Measurements from ENCODE around the gene CYSRT1.

CYSRT1 gene

GRCh38 chr9:137195525-137196220 lies 29.3 kb upstream of the CYSRT1 start:
- H3K4me3 Mint-ChIP-seq: no peak overlapping the region
- peaks cover 3% of the 10 kb centered on the region for H3K4me1 Mint-ChIP-seq (ENCODE audit: low read depth)

DNA sequence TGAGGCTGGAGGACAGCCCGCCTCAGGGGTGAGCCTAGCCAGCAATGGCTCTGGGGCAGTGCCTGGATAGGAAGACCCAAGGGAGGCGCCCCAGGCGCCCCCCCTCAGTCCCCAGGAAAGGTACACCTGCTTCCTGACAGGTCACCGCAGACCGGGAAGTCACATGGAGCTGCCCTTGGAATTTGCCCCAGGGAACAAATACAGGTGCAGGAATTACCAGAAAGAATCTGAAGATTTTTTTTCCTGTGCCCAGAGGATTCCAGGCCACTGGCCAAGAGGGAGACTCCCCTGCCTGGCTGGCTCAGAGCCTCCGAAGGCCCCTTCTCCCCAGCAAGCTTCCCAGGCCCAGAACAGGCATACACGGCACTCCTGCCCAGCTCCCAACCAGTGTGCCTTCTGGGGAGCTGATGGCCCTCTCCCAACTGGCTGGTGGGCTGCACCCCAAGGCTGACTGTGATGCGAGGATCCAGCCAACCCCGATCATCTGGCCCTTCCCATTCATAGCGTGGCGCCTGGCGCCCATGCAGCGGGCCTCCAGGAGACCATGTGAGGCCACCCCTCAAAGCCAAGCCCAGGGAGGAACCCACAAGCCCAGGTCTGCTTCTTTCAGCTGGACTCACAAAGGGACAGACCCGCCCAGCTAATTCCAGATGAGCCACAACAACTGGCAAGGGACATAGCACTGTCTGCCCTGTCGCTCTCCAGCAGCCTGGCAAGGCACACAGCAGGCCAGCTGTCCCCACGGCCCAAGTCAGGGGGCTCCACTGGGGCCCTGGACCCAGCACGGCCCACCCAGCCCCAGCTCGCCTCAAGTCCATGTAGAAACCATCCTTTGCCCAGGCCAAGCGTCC lies 26.7 kb upstream of the CYSRT1 start:
- H3K27me3 Mint-ChIP-seq (ENCODE audit: low read depth): no peaks in the 10 kb centered on the region
- H3K4me3 Mint-ChIP-seq: no peak overlapping the region
- no peak overlapping the region for H3K27ac Mint-ChIP-seq
- no peaks in the 10 kb centered on the region for H3K9me3 Mint-ChIP-seq
- peaks cover 4% of the 10 kb centered on the region for H3K36me3 Mint-ChIP-seq (ENCODE audit: low read depth)
- peaks cover 12% of the 10 kb centered on the region for H3K4me1 Mint-ChIP-seq (ENCODE audit: low read depth)
- DNase-seq (ENCODE audit: low spot score): no peak

More at GRCh38 chr9:137195525-137196220, 29.3 kb upstream of the CYSRT1 start:
- Mint-ChIP-seq H3K27me3 (ENCODE audit: low read depth) (no peaks in the 10 kb centered on the region), H3K9me3 (no peaks in the 10 kb centered on the region), H3K27ac (no peak overlapping the region), H3K36me3 (ENCODE audit: low read depth) (peaks cover 8% of the 10 kb centered on the region)
- no peak for DNase-seq (ENCODE audit: low spot score)

- Mint-ChIP-seq H3K36me3 (ENCODE audit: low read depth) (peaks cover 4% of the 10 kb centered on the region), H3K27me3 (ENCODE audit: low read depth) (no peaks in the 10 kb centered on the region), H3K4me3 (no peak overlapping the region), H3K9me3 (no peaks in the 10 kb centered on the region), H3K27ac (no peak overlapping the region), H3K4me1 (ENCODE audit: low read depth) (peaks cover 13% of the 10 kb centered on the region)
- DNase-seq (ENCODE audit: low spot score): no peak
Observed at GRCh38 chr9:137198902-137199283, 26.1 kb upstream of the CYSRT1 start.

- Mint-ChIP-seq H3K36me3 (ENCODE audit: low read depth) (peaks cover 4% of the 10 kb centered on the region), H3K9me3 (no peaks in the 10 kb centered on the region), H3K27me3 (ENCODE audit: low read depth) (no peaks in the 10 kb centered on the region), H3K4me1 (ENCODE audit: low read depth) (peaks cover 18% of the 10 kb centered on the region), H3K4me3 (peak overlapping the region; percentile 83), H3K27ac (peak overlapping the region; percentile 55)
- DNase-seq (ENCODE audit: low spot score): no peak
Observed at GRCh38 chr9:137199411-137200121, 25.4 kb upstream of the CYSRT1 start.

GRCh38 chr9:137200311-137201204 lies 24.4 kb upstream of the CYSRT1 start, which contains the start of gene TPRN:
TPRN (minus strand) TSS chr9:137200741; CDS start chr9:137200711, 30 bp downstream.
- no peaks in the 10 kb centered on the region for H3K9me3 Mint-ChIP-seq
- H3K36me3 Mint-ChIP-seq (ENCODE audit: low read depth): peaks cover 4% of the 10 kb centered on the region
- H3K27me3 Mint-ChIP-seq (ENCODE audit: low read depth): no peaks in the 10 kb centered on the region
- peaks cover 21% of the 10 kb centered on the region for H3K4me1 Mint-ChIP-seq (ENCODE audit: low read depth)
- H3K4me3 Mint-ChIP-seq: peak within 1 kb of the TSS; percentile 83
- H3K27ac Mint-ChIP-seq: peak within 1 kb of the TSS; percentile 72
- peak; percentile 99 for DNase-seq (ENCODE audit: low spot score)

GRCh38 chr9:137201205-137201868 lies 23.6 kb upstream of the CYSRT1 start:
- H3K27me3 Mint-ChIP-seq (ENCODE audit: low read depth): no peaks in the 10 kb centered on the region
- DNase-seq (ENCODE audit: low spot score): no peak
- H3K36me3 Mint-ChIP-seq (ENCODE audit: low read depth): peaks cover 4% of the 10 kb centered on the region
- no peaks in the 10 kb centered on the region for H3K9me3 Mint-ChIP-seq
- peaks cover 21% of the 10 kb centered on the region for H3K4me1 Mint-ChIP-seq (ENCODE audit: low read depth)
- H3K4me3 Mint-ChIP-seq: peak overlapping the region; percentile 82
- peak overlapping the region; percentile 72 for H3K27ac Mint-ChIP-seq

DNA sequence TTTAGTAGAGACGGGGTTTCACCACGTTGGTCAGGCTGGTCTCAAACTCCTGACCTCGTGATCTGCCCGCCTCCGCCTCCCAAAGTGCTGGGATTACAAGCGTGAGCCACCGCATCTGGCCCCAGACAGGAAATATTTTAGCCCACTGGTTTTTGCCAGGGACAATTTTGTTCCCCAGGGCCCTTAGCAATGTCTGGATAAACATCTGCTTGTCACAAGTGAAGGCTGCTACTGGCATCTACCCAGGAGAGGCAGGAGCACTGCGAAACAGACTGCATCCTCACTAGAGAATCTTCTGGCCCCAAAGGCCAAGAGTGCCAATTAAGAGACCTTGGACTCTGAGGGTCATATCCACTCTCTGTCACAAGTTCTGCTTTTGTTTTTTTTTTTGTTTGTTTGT lies 22.0 kb upstream of the CYSRT1 start:
- no peaks in the 10 kb centered on the region for H3K27me3 Mint-ChIP-seq (ENCODE audit: low read depth)
- peaks cover 9% of the 10 kb centered on the region for H3K36me3 Mint-ChIP-seq (ENCODE audit: low read depth)
- peaks cover 31% of the 10 kb centered on the region for H3K4me1 Mint-ChIP-seq (ENCODE audit: low read depth)
- no peak overlapping the region for H3K4me3 Mint-ChIP-seq
- no peaks in the 10 kb centered on the region for H3K9me3 Mint-ChIP-seq
- H3K27ac Mint-ChIP-seq: no peak overlapping the region
- DNase-seq (ENCODE audit: low spot score): no peak

- H3K4me3 Mint-ChIP-seq: peak overlapping the region; percentile 95
- peaks cover 29% of the 10 kb centered on the region for H3K4me1 Mint-ChIP-seq (ENCODE audit: low read depth)
- no peaks in the 10 kb centered on the region for H3K9me3 Mint-ChIP-seq
- H3K36me3 Mint-ChIP-seq (ENCODE audit: low read depth): peaks cover 12% of the 10 kb centered on the region
- no peaks in the 10 kb centered on the region for H3K27me3 Mint-ChIP-seq (ENCODE audit: low read depth)
- DNase-seq (ENCODE audit: low spot score): no peak
- H3K27ac Mint-ChIP-seq: peak overlapping the region; percentile 93
Observed at GRCh38 chr9:137204731-137205125, 20.2 kb upstream of the CYSRT1 start.

GRCh38 chr9:137205126-137206069 lies 19.6 kb upstream of the CYSRT1 start, which contains the start of the genes NDOR1 and TMEM203:
NDOR1 (plus strand) TSS chr9:137205700; CDS start chr9:137205778, 78 bp downstream.
TMEM203 (minus strand) TSS chr9:137205648; CDS start chr9:137205414, 234 bp downstream.
- Mint-ChIP-seq H3K4me1 (ENCODE audit: low read depth) (peaks cover 29% of the 10 kb centered on the region), H3K27ac (peak within 1 kb of the TSS; percentile 93), H3K4me3 (peak within 1 kb of the TSS; percentile 95), H3K9me3 (no peaks in the 10 kb centered on the region), H3K36me3 (ENCODE audit: low read depth) (peaks cover 14% of the 10 kb centered on the region), H3K27me3 (ENCODE audit: low read depth) (no peaks in the 10 kb centered on the region)
- peak; percentile 94 for DNase-seq (ENCODE audit: low spot score)

DNA sequence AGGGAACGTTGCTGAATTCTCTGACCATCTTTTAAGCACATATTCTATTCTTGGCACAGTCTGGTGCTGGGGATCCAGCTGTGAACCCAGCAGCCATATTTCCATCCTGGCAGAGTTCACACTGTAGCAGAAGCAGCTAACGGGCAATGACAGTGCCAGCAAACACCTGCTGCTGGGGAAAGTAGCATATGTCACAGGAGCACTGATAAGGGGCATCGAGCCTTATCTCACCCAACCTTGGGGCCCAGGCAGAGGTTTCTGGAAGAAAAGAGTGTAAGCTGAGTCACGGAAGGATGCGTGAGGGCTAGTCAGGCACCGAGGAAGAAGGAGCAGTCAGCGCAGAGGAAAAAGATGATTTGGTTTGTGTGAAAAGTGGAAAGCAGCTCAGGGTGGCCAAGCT lies 18.4 kb upstream of the CYSRT1 start:
- no peak for DNase-seq (ENCODE audit: low spot score)
- Mint-ChIP-seq H3K9me3 (no peaks in the 10 kb centered on the region), H3K36me3 (ENCODE audit: low read depth) (peaks cover 14% of the 10 kb centered on the region), H3K27ac (peak overlapping the region; percentile 92), H3K4me3 (peak overlapping the region; percentile 95), H3K27me3 (ENCODE audit: low read depth) (no peaks in the 10 kb centered on the region), H3K4me1 (ENCODE audit: low read depth) (peaks cover 25% of the 10 kb centered on the region)

DNA sequence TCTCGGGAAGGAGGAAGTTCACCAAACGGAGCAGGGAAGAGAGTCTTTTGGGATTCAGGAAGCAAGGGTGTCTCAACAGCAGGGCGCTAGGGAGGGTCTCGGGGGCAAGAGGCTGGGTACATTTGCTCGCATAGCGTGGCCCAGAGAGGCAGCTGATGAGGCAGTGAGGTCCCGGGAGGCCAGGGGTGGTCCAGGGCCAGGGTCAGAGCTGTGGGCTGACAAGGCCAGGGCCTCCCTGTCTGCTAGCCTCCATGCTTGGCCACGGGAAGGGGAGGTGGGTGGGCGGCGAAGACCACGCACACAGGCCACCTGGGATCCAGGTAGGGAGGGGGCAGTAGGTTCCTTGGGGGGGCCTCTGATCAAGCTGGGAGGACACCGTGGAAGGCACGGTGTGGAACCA lies 13.4 kb upstream of the CYSRT1 start:
- Mint-ChIP-seq H3K27ac (no peak overlapping the region), H3K4me3 (no peak overlapping the region), H3K9me3 (no peaks in the 10 kb centered on the region), H3K27me3 (ENCODE audit: low read depth) (no peaks in the 10 kb centered on the region), H3K4me1 (ENCODE audit: low read depth) (peaks cover 9% of the 10 kb centered on the region), H3K36me3 (ENCODE audit: low read depth) (peaks cover 15% of the 10 kb centered on the region)
- DNase-seq (ENCODE audit: low spot score): no peak

DNA sequence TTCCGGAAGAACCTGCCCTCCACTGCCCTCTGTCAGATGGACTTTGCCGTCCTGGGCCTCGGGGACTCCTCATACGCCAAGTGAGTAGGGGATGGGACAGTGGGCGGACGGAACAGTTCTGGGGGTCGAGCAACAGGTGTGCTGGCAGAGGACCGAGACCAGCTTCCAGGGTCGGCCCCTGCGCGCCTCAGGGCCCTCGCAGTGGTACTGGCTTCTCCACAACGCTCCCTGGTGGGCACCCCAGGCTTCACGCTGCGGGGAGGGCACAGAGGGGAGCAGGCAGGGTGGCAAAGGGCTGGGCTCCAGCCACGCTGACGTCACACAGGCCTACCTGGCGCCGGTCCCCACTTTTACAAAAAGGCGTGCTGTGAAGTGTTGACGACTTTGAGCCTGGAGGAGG lies 12.5 kb upstream of the CYSRT1 start:
- Mint-ChIP-seq H3K4me1 (ENCODE audit: low read depth) (peaks cover 1% of the 10 kb centered on the region), H3K27me3 (ENCODE audit: low read depth) (no peaks in the 10 kb centered on the region), H3K36me3 (ENCODE audit: low read depth) (peaks cover 10% of the 10 kb centered on the region), H3K27ac (no peak overlapping the region), H3K4me3 (no peak overlapping the region), H3K9me3 (no peaks in the 10 kb centered on the region)
- no peak for DNase-seq (ENCODE audit: low spot score)
